GM23248 (cell line): ENCODE results near the gene ZBTB16.

Source experiments
- EZH2 ChIP-seq: fragments of 200-600 bp; sonication (generic); IDR thresholded peaks from 2 replicates; pipeline ENCODE4 v1.6.1; 2018; ENCODE audit warnings: antibody characterized with exemption, mild to moderate bottlenecking; ENCODE audit not compliant: insufficient read depth, poor library complexity, severe bottlenecking
- EZH2phosphoT487 ChIP-seq: fragments of 200-600 bp; sonication (generic); IDR thresholded peaks from 2 replicates; pipeline ENCODE4 v1.6.1; 2018; ENCODE audit warnings: antibody characterized with exemption, moderate library complexity, mild to moderate bottlenecking, low read depth; ENCODE audit not compliant: insufficient read depth

DNA sequence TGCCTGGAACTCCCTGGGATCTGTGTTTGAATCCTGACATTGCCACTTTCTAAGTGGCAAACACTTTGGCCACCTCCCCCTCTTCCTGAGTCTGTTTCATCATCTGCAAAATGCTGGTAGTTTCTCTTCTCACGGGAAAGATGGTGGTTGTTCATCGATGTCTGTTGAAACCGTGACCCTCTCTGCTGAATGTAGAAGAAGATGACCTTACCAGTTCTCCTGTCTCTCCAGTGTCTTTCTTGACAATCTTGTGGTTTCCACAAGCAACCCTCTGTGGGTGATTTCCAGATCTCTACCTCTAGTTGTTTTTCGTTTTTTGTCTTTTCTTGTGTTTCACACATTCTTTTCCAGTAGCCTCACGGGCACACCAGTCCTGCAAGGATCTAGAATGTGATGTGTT is 27.5 kb downstream of the ZBTB16 start:
- TF ChIP-seq EZH2phosphoT487 = no peak
- TF ChIP-seq EZH2 = no peak
